Hematopoietic multipotent progenitor cell (in vitro differentiated cells): ENCODE data around the gene ROBO3. TPM values are rescaled to one million over a fixed set of nuclear protein-coding genes. Genes with fewer than 3 reads are reported as not detected.

Source experiments
- DNase-seq, 3 donors: peaks; one replicate each; pipeline ENCODE4 v3.0.0-alpha.2; 2011 to 2015; ENCODE audit warnings: low read depth in 2 of 3, low spot score in 2 of 3
- total RNA-seq: library from RNA; depleted of rRNA; stranded (reverse); fragments of >200 nt; gene quantifications from one replicate; pipeline ENCODE4 v1.2.3, GENCODE V29; 2012

ROBO3 gene
- total RNA-seq, 1 donor: 40.9 TPM

DNA sequence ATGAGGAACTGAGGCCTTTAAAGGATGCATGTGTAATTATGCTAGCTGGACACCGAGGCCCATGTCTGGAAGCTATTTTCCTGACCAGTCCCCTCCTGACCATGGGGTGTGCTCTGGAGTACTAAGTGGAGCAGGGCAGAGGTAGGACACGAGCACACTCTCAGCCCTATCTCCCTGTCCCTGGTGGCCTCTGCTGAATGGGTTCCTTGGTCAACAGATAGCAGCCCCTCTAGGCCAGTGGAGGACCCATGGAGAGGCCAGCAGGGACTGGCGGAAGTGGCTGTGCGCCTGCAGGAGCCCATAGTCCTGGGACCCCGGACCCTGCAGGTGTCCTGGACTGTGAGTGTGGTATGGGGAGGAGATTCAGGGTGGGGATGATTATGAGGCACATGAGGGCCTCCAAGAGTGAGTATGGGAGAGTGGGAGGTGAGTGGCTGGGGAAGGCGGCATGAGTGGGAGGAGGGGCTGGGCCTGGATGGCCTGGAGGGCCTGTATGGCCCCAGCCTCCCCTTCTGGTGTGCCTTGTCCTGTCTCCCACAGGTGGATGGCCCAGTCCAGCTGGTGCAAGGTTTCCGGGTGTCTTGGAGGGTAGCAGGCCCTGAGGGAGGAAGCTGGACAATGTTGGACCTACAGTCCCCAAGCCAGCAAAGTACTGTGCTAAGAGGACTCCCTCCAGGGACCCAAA, 9.5 kb downstream of the ROBO3 start:
- DNase-seq: no peak

DNA sequence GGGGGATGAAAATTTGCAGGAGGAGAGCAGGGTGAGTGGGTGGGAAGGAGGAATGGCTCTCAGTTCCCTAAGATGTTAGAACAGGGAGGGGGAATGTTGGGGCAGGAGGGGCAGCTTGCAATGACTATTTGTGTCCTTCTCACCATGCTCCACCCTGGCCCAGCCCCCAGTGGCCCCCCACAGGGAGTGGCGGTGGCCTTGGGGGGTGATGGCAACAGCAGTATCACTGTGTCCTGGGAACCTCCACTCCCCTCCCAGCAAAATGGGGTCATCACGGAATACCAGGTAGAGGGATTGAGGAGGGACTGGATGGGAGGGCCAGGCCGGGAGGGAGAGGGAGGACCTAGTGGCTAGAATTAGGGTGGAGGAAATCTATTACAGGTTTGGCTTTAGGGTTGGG, 10.2 kb downstream of the ROBO3 start:
- no peak for DNase-seq

DNA sequence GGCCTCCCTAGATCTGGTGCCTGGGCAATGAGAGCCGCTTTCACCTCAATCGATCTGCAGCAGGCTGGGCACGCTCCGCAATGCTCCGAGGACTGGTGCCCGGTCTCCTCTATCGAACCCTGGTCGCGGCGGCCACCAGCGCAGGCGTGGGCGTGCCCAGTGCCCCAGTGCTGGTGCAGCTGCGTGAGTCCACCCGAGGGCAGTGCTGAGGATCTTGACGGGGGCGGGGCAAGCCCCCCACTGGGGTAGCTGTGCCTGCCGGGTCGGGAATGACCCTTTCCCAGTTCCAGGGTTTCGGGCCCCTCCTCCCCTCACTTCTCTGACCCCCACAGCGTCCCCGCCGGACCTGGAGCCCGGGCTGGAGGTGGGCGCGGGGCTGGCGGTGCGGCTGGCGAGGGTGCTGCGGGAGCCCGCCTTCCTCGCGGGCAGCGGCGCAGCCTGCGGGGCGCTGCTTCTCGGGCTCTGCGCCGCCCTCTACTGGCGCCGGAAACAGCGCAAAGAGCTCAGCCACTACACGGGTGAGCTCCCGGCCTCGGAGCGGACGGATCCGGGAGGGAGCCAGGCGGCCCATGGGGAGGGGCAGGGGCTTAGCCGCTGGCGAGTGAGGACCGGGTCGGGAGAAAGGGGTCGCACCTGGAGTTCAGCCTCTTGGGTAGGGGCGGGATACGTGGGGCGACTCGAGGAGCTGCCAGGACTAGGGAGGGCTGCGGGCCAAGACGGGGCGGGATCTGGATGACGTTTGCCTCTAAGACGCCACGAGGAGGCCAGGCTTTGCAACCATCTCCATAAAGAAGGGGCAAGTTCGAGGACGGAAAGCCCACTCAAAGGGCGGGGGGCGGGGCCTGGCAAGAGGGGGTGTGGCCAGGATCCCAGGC, 10.9 kb downstream of the ROBO3 start:
- DNase-seq: peak; percentile 63 to 97 (median 93)

DNA sequence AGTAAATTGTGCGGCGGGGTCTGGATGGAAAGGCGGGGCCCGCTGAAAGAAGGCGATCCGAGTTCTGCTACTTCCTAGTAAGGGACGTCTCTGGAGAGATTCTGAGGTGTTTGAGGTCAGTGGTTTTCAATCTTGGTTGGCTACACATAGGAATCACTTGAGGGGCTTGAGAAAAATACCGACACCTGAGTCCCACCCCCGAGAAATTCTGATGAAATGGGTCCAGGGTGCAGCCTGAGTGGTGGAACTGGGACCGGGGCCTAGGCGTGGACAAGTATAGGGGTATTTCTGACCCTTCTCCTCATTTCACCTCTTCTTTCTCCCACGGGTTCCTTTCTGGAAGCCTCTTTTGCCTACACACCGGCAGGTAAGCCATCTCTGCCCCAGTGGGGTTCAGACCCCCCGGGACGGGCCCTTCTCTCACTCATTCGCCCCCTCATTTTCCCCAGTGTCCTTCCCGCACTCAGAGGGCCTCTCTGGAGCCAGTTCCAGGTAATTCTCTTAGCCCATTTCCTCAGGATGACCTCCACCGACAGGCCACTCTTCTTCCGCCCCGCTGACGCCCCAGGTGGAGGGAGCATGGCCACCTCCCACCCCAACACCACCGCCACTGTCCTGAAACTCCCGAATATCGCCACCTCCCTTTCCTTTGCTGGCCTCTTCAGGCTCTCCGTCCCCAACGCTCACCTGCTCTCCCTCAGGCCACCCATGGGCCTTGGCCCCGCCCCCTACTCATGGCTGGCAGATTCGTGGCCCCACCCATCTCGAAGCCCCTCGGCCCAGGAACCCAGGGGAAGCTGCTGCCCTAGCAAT, 11.8 kb downstream of the ROBO3 start:
- no peak for DNase-seq

DNA sequence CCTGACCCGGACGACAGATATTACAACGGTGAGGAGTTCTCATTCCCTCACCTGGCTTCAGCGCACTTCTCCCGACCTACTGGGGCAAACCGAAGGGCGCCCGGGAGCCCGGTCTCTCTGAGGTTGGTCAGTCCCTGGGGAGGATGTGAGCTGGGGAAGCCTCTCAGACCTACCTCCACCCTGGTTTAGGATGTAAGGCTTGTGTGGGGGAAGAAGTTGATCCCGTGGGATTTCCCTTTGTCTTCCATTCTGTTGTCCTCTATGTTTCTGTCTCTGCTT, 12.3 kb downstream of the ROBO3 start:
- DNase-seq: no peak

DNA sequence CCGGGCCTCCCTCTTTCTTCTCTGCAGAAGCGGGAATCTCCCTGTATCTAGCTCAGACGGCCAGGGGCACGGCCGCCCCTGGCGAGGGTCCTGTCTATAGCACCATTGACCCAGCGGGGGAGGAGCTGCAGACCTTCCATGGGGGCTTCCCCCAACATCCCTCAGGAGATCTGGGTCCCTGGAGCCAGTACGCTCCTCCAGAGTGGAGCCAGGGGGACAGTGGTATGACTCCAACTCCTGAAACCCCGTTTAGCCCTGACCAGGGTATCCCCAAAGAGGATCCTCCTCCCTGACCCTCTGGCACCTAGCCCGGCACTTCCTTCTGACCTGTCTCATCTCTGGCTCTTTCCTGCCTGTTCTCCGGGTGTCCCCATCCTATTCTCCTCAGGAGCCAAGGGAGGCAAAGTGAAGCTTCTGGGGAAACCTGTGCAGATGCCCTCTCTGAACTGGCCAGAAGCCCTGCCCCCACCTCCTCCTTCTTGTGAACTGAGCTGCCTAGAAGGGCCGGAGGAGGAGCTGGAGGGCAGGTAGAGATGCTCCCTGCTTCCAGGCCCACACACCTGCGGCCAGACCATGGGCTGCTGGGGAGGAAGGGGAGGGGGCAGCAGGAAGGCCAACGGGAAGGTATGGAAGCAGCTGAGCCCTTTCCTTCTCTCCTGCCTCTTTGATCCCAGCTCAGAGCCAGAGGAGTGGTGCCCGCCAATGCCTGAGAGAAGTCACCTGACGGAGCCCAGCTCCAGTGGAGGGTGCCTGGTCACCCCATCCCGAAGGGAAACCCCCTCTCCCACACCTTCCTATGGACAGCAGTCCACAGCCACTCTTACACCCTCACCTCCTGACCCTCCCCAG, 12.9 kb downstream of the ROBO3 start:
- no peak for DNase-seq

DNA sequence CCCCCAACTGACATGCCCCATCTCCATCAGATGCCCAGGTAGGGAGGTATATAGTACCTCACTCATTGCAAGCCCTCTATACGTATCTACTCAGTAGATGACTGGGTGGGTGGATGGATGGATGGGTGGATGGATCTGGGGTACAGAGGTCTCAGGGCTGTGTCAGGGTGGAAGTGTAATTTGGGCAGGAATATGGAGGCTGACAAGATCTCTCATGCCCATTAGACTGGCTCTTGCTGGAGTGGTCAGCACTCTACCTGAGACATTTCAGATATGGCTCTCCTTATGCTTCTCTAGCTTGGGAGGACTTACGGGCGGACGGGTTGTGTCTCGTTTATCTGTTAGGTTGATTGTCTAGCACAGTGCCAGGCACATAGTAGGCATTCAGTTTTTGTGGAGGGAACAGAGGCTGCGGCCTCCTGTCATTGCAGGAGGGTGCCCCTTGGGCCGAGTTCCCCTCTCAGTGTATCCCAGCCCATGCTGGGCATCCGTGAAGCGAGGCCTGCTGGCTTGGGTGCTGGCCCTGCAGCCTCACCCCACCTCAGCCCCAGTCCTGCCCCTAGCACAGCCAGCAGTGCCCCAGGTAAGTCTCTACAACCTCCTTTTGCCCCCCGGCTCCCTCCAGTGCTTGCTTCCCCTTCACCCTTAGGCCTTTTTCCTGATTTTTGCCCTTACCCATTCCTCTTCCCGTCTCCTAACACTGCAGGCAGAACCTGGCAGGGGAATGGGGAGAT, 13.7 kb downstream of the ROBO3 start:
- DNase-seq: no peak

DNA sequence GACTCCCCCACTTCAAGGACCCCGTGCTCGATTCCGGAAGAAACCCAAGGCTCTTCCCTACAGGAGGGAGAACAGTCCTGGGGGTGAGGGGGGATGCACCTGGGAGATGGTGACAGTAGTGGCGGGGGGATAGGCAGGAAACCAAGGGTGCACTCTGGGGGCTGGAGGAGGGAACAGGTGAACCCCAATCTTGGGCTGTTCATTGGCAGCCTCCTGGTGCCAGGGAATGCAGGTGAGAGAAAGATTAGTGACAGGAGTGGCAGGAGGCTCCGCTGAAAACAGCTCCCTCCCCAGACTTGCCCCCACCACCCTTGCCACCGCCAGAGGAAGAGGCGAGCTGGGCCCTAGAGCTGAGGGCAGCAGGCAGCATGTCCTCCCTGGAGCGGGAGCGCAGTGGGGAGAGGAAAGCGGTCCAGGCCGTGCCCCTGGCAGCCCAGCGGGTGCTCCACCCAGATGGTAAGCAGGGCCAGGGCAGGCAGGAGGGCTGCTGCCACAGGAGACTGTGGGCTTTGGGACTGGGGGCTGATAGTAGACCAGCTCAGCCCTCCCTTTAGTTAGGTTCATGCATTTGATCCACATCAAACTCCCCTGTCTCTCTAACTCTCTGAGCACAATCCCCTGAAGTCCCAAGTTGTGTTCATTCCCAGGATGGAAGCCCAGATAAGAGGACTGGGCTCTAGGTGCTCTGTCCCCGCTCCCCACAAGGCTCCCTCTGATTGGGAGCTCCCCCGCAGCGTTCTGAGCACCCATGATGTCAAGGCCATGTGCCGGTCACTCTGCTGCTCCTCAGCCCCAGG, 14.5 kb downstream of the ROBO3 start:
- no peak for DNase-seq

DNA sequence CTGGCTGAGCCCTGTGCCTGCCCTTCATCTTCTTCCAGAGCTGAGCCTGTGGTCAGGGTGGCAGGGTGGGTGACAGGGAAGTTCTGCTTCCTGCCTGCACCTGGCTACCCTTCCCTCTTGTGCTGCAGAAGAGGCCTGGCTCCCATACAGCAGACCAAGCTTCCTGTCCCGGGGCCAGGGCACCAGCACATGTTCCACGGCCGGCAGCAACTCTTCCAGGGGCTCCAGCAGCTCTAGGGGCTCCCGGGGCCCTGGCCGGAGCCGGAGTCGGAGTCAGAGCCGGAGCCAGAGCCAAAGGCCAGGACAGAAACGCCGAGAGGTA, 15.0 kb downstream of the ROBO3 start:
- no peak for DNase-seq

DNA sequence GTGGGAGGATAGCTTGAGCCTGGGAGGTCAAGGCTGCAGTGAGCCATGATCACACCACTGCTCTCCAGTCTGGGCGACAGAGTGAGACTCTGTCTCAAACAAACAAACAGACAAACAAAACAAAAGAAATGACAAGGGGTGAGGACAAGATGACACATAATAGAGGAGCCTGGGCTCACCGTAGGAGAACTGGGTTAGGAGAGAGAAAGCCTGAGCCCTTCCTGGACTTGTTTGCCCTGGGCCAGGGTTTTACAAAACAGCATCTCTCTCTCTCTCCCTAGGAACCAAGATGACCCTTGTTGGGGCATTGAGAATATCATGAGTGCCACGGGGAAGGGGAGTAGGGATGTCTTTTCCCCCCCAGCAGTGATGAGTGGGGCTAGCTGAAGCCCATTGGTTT, 15.7 kb downstream of the ROBO3 start:
- DNase-seq: no peak

DNA sequence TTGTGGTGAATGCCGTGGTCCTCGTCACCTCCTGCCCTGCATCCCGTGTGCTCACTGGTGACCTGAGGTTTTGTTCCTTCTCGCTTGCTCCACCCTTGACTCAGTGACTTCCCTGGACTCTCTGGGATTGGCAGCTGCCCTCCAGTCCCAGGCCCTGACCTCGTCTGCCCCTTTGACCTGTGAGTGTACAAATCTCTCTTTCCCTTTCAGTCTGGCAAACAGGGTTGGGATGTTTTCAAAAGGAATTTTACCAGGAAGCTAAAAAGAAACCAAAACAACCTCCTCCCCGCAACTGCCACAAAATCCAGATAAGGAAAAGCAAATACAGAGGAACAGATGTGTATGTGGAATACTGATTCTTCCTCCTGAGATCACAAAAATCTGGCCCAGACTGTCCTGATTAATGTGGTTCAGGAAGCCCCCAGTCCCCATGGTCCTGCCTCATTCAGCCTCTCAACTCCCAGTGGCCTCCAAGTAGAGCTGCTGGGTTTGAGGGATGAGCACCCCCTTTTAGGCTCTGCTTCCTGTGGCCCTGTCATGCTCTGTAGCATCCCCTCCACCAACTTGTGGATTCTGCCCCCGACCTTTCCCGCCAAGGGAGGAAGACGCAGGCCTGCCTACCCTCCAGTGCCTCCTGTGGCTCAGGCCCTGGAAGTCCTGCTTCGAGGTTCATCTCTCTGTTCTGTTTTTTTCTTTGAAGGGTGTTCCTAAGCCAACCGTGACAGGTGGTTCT, 17.3 kb downstream of the ROBO3 start:
- no peak for DNase-seq

DNA sequence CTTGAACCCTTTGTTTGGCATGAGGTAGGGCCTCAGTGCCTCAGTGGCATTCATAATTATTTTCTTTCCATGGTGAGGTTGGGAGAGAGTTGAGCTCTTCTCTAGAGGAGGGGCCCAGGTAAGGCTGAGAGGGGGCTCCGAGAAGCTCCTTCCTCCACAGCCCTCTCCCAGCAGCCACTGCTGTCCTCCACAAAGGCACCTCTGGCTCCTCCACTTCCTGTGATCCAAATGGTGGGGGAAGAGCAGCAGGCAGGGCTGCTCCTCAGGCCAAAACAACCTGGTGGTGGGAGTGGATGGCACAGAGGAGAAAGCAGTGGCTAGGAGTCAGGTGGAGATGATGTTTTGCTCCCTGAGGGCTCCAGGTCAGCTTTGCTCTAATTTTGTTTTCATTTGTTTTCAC, 19.1 kb downstream of the ROBO3 start:
- DNase-seq: no peak

DNA sequence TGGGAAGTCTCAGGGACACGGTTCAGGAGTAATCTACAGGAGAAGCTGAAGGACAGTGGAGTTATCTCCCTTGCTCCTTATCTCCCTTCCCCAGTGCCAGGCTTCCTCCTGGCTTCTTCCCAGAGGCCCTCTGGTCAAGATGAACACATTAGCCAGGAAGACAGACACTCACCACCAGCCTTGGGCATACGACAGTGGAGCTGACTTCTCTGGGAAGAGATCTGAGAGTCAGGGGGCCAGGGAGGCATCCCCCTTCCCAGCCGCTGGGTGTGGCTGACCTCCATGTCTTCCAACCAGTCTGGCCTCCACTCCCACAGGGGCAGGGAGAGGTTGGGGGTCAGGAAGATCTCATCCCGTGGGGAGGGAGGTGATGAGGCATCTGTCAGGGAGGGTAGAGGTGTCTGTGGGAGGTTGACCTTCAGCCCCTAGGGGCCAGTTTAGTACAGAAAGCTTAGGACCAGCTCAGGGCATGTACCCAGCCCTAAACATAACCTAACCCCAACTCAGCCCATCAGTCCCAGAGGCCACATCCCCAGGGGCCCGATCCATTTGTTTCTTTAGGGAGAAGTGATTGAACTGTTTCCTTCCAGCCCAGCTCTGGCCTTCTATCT, 19.7 kb downstream of the ROBO3 start:
- DNase-seq: no peak

DNA sequence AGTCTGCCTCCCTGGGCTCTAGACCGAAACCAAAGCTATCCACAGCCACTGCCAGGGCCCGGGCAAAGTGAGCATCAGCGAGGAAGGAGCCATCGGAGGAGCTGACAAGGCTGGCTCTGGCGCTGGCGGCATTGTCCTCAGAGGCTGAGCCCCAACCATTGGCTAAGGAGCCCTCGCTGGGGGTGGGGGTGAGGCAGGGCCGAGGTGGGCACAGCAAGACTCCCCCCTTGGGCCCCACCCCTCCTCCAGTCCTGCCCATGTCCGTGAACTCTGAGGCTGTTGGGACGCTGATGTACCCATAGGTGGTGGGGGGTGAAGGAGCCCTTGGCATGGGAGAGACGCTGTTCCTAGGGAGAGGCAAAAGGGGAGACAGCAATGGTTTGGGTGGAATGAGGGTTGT, 21.2 kb downstream of the ROBO3 start:
- DNase-seq: no peak

DNA sequence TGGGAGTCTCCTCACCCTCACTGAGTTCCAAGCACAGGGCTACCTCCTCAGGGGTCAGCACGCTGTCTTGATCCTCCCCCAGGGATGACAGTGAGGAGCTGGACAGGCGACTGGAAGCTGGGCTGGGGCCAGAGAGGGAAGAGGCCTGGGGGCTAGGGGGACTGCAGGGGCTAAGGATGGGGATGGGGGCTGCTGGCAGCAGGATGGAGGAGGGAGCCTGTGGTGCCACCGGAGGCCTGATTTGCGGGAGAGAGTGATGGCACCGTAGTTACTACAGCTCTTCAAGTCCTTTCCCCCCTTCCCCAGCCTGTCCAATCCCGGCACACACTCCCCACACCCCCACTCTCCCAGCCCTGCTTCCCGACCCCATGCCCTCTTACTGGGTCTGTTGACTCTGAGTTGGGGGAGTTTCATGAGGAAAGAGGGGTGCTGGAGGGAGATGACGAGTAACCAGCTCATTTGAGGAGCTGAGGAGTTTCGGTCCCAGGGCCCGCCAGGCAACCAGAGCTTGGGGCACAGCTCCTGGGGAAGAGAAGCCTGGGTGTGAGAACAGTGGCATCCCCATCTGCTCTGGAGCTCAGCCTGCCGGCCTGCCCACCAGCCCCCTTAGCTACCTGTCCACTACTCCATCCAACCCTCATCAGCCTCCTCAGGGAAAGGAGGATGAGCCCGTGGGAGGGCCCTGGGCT, 21.9 kb downstream of the ROBO3 start:
- no peak for DNase-seq

DNA sequence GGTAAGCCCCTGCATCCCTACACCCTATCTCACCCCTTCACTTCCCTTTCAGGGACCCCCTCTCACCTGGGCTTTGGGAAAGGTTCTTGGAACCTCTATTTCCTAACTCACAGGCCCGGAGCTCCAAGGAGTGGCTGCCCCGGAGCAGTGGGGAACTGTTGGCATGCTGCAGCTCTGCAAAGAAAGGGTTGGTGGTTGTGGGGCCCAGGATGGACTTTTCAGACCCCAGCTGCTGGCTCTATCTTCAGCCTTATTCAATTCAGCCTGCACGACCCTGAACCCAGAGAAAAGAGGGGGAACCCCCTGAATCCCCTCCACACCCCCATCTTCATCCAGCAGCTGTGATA, 22.4 kb downstream of the ROBO3 start:
- DNase-seq: no peak

DNA sequence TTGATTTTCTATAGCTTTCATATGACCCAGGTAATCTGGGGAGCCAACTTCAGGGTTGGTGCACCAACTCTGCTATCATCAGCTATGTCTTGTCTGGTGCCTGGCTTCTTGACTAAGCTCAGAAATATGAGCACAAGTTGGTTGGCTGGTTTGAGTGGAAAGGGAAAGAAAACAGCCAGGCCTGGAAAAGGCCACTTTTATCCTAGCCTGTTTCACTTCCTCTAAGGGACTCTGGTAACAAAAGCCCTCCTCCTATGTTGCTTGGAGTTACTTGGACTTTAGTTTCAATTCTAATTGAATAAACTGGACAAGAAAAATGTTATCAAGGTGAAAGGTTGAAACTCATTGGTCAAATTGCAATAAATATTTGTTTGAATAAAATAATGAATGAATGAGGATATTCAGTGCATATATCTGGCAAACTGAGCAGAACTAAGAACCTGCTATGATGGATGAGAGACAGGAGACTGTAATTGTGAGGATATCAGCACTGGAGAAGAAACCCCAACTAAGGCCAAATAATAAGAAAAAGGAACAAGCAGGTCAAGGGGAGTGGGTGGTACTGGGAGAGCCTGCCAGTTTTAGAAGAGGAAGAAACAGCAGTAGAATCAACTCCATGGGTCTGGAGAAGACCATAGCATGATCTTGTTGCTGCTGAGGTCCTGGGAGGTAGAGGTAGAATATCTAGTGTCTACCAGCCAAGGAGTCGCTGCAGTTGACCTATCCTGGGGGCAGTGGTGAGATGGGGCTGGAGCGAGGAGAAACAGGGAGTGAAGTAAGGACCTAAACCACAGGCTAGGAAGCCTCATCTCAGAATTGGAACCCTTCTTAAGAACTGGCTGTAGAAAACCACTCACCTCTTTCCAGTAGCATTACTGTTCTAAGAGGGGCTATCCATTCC, 24.2 kb downstream of the ROBO3 start:
- DNase-seq: no peak
